Lower leg skin (tissue), 4 donors: ENCODE measurements around the gene MTA3. TPM values are rescaled to one million over a fixed set of nuclear protein-coding genes. Genes with fewer than 3 reads are reported as not detected.
"Not testable (repeated sequence)": the region's sequence is repeated elsewhere in the genome, so short reads cannot be mapped to it uniquely, and the experiment has no call there.

Experiments used
- DNase-seq, 2 donors: peaks; one replicate each; pipeline ENCODE4 v3.0.0-alpha.2; 2019; ENCODE audit warnings: low spot score in 2 of 2
- H3K4me3 ChIP-seq: fragments of 200-600 bp; sonication (generic); 2 replicates; pipeline ENCODE4 v1.5.1; 2017; ENCODE audit warnings: mild to moderate bottlenecking, low read depth; ENCODE audit not compliant: poor library complexity, severe bottlenecking
- POLR2A ChIP-seq, 2 donors: fragments of 450-650 bp; IDR thresholded peaks; one replicate each; pipeline ENCODE4 v1.6.1; 2016 to 2017; ENCODE audit warnings: antibody characterized with exemption in 2 of 2, mild to moderate bottlenecking in 1 of 2, moderate library complexity in 1 of 2
- WGBS, 2 donors: methylation state at CpG; one replicate each; pipeline ENCODE4 v1.1.5; 2018; 5-methylcytosine and 5-hydroxymethylcytosine counted together
- intact Hi-C: fragments of 100-400 bp; cut with DNase I; formaldehyde crosslinking; loops from one replicate; pipeline ENCODE4 v1.15.0; 2023; ENCODE audit warnings: low total_unique reads
- total RNA-seq, 4 donors: library from RNA; depleted of rRNA; stranded (reverse); fragments of >200 nt; gene quantifications; one replicate each; pipeline ENCODE4 v1.1.0, GENCODE V29; 2016
- TF ChIP-seq, protein P1 (sequence below), 3 donors: fragments of 450-650 bp; IDR thresholded peaks; one replicate each; pipeline ENCODE4 v1.5.1; 2016; ENCODE audit warnings: antibody characterized with exemption in 3 of 3, mild to moderate bottlenecking in 3 of 3, moderate library complexity in 2 of 3

The MTA3 gene
- total RNA-seq, 4 donors from 2014 or later = 32.9 to 50.4 (median 35.9) TPM

DNA sequence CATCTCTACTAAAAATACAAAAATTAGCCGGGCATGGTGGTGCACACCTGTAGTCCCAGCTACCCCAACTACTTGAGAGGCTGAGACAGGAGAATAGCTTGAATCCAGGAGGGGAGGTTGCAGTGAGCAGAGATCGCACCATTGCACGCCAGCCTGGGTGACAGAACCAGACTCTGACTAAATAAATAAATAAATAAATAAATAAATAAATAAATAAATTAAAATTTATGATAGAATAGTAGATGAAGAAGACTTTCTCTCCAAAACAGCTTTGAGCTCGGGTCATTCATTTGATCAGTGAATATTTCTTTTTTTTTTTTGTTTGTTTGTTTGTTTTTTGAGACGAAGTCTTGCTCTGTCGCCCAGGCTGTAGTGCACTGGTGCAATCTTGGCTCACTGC is 17.6 kb upstream of the MTA3 start:
- no peak for DNase-seq
- H3K4me3 ChIP-seq = no peak overlapping the region
- intact Hi-C loops = no loop called here
- 95 to 97% methylated on average over 6 of the region's 6 CpGs for WGBS, 2 donors
- TF ChIP-seq, protein P1, sequence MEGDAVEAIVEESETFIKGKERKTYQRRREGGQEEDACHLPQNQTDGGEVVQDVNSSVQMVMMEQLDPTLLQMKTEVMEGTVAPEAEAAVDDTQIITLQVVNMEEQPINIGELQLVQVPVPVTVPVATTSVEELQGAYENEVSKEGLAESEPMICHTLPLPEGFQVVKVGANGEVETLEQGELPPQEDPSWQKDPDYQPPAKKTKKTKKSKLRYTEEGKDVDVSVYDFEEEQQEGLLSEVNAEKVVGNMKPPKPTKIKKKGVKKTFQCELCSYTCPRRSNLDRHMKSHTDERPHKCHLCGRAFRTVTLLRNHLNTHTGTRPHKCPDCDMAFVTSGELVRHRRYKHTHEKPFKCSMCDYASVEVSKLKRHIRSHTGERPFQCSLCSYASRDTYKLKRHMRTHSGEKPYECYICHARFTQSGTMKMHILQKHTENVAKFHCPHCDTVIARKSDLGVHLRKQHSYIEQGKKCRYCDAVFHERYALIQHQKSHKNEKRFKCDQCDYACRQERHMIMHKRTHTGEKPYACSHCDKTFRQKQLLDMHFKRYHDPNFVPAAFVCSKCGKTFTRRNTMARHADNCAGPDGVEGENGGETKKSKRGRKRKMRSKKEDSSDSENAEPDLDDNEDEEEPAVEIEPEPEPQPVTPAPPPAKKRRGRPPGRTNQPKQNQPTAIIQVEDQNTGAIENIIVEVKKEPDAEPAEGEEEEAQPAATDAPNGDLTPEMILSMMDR (IDR thresholded peaks at IDR 0.05) = no peak

DNA sequence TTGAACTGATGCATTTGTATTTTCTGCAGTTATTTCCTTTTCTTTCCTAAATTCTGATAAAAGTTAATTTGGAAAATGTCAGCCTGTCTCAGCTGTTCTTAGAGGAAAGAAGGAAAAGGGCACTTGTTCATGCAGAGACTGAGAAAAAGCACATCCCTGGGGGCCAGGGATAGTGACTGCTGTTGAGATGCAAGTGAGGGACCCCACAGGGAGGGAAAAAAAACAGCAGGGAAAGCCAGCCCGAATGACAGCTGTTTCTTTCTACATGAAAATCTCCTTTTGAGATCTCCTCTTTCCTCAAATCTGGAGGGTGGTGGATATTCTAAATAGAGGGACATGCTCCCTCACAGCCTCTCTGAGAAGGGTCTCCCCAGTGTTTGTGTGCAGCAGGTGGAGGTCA is 14.0 kb upstream of the MTA3 start:
- 43 to 69% methylated on average over 1 of the region's 1 CpG for WGBS, 2 donors
- no peak for DNase-seq
- H3K4me3 ChIP-seq = no peak overlapping the region
- no peak for TF ChIP-seq POLR2A (IDR thresholded peaks at IDR 0.05)
- TF ChIP-seq, protein P1 (IDR thresholded peaks at IDR 0.05) = no peak
- intact Hi-C loops = no loop called here

DNA sequence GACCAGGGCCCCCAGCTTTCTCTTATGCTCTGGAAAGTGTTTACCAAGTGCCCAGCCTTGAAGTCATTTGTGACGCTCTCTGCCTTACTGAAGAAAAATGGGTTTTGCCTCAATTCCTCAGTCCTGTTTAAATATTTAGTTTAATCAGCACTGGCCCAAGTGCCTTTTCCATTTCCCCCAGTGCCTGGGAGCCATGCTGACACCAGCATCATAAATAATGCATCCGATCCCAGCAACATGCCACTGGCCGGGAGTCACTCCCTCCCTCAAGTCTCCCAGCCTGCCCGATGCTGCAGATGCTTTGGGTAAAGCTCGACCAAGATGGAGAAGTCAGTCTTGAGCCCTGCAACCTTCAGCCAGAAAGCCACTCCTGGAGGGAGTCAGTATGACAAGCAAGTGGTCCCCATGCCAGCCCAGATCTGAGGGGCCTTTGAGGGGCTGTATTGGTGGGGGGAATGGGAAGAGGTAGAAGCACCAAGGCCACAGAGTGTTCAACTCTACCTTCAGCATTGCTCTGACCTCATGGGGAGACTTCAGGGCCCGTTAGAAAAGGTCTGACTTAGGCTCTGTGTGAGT is 12.0 kb upstream of the MTA3 start:
- TF ChIP-seq, protein P1 (IDR thresholded peaks at IDR 0.05) = no peak
- no peak for TF ChIP-seq POLR2A (IDR thresholded peaks at IDR 0.05)
- intact Hi-C loops = no loop called here
- 76% methylated on average over 6 of the region's 6 CpGs for WGBS, 2 donors
- no peak for DNase-seq
- no peak overlapping the region for H3K4me3 ChIP-seq

DNA sequence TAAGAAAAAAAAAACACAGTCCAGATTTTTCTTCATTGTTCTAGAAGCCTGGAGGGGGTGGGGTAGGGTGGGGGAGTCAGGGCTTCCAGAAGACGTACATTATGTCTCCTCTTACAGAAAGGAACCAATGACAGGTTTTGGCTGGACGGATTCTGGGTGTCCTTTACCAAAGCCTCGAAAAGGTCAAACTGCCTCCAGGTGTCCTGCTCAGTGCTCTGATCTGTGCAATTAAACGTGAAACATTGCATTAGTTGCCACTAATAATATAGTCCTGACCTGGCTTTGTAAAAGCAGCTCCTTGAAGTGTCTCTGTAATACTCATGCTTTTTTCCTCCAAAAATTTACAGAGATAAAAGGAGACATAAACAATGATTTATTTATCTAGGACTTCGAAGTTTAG is 11.1 kb upstream of the MTA3 start:
- intact Hi-C loops = no loop called here
- no peak for DNase-seq
- WGBS, 2 donors = 56 to 59% methylated on average over 5 of the region's 5 CpGs
- no peak overlapping the region for H3K4me3 ChIP-seq
- no peak for TF ChIP-seq POLR2A (IDR thresholded peaks at IDR 0.05)
- TF ChIP-seq, protein P1 (IDR thresholded peaks at IDR 0.05) = no peak

DNA sequence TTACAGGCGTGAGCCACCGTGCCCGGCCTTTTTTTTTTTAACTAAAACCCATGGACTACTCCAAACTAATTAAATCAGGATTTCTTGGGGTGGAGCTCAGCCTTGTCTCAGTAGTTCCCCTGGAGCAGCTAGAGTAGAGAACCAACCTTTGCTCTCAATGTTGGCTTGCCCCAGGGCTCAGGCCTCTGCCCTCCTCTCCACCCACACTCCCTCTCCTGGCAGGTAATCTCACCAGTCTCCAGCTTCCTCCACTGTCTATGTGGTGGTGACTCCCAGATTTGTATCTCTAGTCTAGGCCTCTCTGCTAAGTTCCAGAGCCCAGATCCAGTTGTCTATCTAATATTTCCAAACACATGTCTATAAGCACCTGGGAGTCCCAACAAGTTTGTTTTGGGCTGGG is 9.6 kb upstream of the MTA3 start:
- no peak for DNase-seq
- intact Hi-C loops = no loop called here
- WGBS, 2 donors = 49 to 73% methylated on average over 3 of the region's 3 CpGs
- TF ChIP-seq POLR2A (IDR thresholded peaks at IDR 0.05) = no peak
- TF ChIP-seq, protein P1 (IDR thresholded peaks at IDR 0.05) = no peak
- H3K4me3 ChIP-seq = no peak overlapping the region

DNA sequence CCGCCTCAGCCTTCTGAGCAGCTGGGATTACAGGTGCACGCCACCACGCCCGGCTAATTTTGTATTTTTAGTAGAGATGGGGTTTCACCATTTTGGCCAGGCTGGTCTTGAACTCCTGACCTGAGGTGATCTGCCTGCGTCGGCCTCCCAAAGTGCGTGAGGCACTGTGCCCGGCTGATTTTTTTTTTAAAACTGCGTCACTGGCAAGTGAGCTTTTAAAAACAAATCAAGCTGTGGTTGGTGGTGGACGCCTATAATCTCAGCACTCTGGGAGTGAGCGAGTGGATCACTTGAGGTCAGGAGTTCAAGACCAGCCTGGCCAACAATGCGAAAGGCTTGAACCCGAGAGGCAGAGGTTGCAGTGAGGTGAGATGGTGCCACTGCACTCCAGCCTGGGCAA is 8.3 kb upstream of the MTA3 start:
- DNase-seq, intact Hi-C loops, H3K4me3 ChIP-seq: not testable (repeated sequence)
- 91 to 96% methylated on average over 13 of the region's 13 CpGs for WGBS, 2 donors
